Metanephros (tissue), 2 donors: ENCODE data around the gene GOLGA8M. TPM values are rescaled to one million over a fixed set of nuclear protein-coding genes. Genes with fewer than 3 reads are reported as not detected.

Experiments used
- small RNA-seq: library from RNA; depleted of rRNA; stranded (forward); fragments of <200 nt; gene quantifications from one replicate; pipeline ENCODE3, GENCODE V24; 2014; ENCODE audit warnings: low replicate concordance
- total RNA-seq: library from RNA; depleted of rRNA; stranded (reverse); fragments of >200 nt; gene quantifications from one replicate; pipeline ENCODE4 v1.2.3, GENCODE V29; 2014

GOLGA8M gene
- 3.7 TPM for total RNA-seq

GRCh38 chr15:28712270-28712669 is at the start of gene GOLGA8M:
Gene GOLGA8M, minus strand, starts transcription at chr15:28712421. Its CDS starts 98 bp downstream, at chr15:28712323.

Small RNAs within 50 kb of the gene (small RNA-seq; reads per million reads assigned to genes)
- gene RN7SL719P = not detected

Other genes starting within 250 kb of the GOLGA8M start
- gene GOLGA8G, start 179.4 kb downstream of the GOLGA8M start, total RNA-seq = not detected
- gene GOLGA6L25, start 158.9 kb downstream of the GOLGA8M start, total RNA-seq = not detected
- not detected for gene GOLGA6L7, start 136.2 kb upstream of the GOLGA8M start, total RNA-seq
- 15.9 TPM for gene APBA2, start 173.6 kb upstream of the GOLGA8M start, total RNA-seq